B cell (primary cell): ENCODE measurements around the gene KLHL42. TPM values are rescaled to one million over a fixed set of nuclear protein-coding genes. Genes with fewer than 3 reads are reported as not detected.
A peak's percentile ranks its signal among the peaks of the same experiment; 100 is the strongest.

ENCODE experiments used
- ATAC-seq: fragments of 200-7000 bp; cut with Tn5 transposase; one replicate; pipeline ENCODE4 v1.10.0; 2021; ENCODE audit warnings: low read depth, mild to moderate bottlenecking, moderate number of reproducible peaks, moderate library complexity
- CTCF ChIA-PET: fragments of 350-600 bp; sonication (Branson Sonifier 250); formaldehyde crosslinking; loops from one replicate; lab custom pipeline; 2021; ENCODE audit warnings: antibody characterized with exemption, inconsistent platforms; lab: Charles Lee
- POLR2A ChIA-PET: fragments of 350-600 bp; sonication (Branson Sonifier 250); formaldehyde crosslinking; loops from one replicate; lab custom pipeline; 2021; ENCODE audit warnings: antibody characterized with exemption; lab: Charles Lee
- DNase-seq: peaks from one replicate; pipeline ENCODE4 v3.0.0; 2013
- H2AFZ ChIP-seq: 2 replicates; pipeline ENCODE4 v1.6.1; 2012; ENCODE audit warnings: mild to moderate bottlenecking, low read depth, low read length; ENCODE audit not compliant: insufficient read depth, poor library complexity, severe bottlenecking
- H3K27ac ChIP-seq, 2 donors: 1 replicate in 1 of 2; 2 replicates in 1 of 2; pipeline ENCODE4 v1.5.1; 2012 to 2013; ENCODE audit warnings: low read length in 2 of 2, mild to moderate bottlenecking in 2 of 2, moderate library complexity in 1 of 2
- H3K27me3 ChIP-seq, 4 experiments: fragments of 200-600 bp in 1 of 4; sonication (generic) in 1 of 4; replicated peaks in 1 of 4; 1 replicate in 2 of 4; 2 replicates in 2 of 4; pipeline versions ENCODE4 v1.6.1 to v1.7.0; 2013 to 2016; ENCODE audit warnings: low read length in 3 of 4, mild to moderate bottlenecking in 2 of 4, mixed read lengths in 1 of 4, moderate library complexity in 1 of 4; ENCODE audit not compliant: insufficient read depth in 4 of 4, control insufficient read depth in 3 of 4; ENCODE audit errors: control extremely low read depth in 1 of 4
- H3K36me3 ChIP-seq, 2 experiments: replicated peaks in 1 of 2; 1 replicate in 1 of 2; 2 replicates in 1 of 2; pipeline versions ENCODE4 v1.6.1 to v1.7.1; 2013; ENCODE audit warnings: low read length in 1 of 2; ENCODE audit not compliant: insufficient read depth in 2 of 2, control insufficient read depth in 1 of 2; ENCODE audit errors: control extremely low read depth in 1 of 2, extremely low read depth in 1 of 2
- H3K4me1 ChIP-seq, 2 donors: fragments of 200-600 bp in 1 of 2; sonication (generic) in 1 of 2; 1 replicate in 1 of 2; 2 replicates in 1 of 2; pipeline versions ENCODE4 v1.5.1 to v1.6.1; 2013 to 2017; ENCODE audit warnings: low read length in 2 of 2; ENCODE audit not compliant: control insufficient read depth in 2 of 2, insufficient read depth in 2 of 2
- H3K4me2 ChIP-seq: replicated peaks from 2 replicates; pipeline ENCODE3; 2012; ENCODE audit warnings: mild to moderate bottlenecking, low read depth, low read length; ENCODE audit not compliant: poor library complexity, severe bottlenecking
- H3K4me3 ChIP-seq, 5 experiments: fragments of 200-600 bp in 1 of 5; sonication (generic) in 1 of 5; 1 replicate in 3 of 5; 2 replicates in 2 of 5; pipeline versions ENCODE4 v1.5.1 to v1.7.0; 2011 to 2016; ENCODE audit warnings: low read length in 4 of 5, mild to moderate bottlenecking in 4 of 5, low read depth in 2 of 5, control low read depth in 1 of 5, moderate library complexity in 1 of 5; ENCODE audit not compliant: insufficient read depth in 1 of 5; ENCODE audit errors: control extremely low read depth in 1 of 5, extremely low read depth in 1 of 5
- H3K79me2 ChIP-seq: fragments of 200-600 bp; sonication (generic); one replicate; pipeline ENCODE4 v1.6.0; 2016; ENCODE audit warnings: low read length; ENCODE audit not compliant: control insufficient read depth, insufficient read depth
- H3K9ac ChIP-seq: fragments of 200-600 bp; sonication (generic); 2 replicates; pipeline ENCODE4 v1.6.1; 2017; ENCODE audit warnings: mild to moderate bottlenecking, low read length, moderate library complexity
- H3K9me3 ChIP-seq, 3 donors: one replicate each; pipeline versions ENCODE4 v1.6.1 to v1.7.1; 2013; ENCODE audit warnings: low read length in 2 of 3; ENCODE audit not compliant: control insufficient read depth in 2 of 3, insufficient read depth in 1 of 3; ENCODE audit errors: control extremely low read depth in 1 of 3
- H4K20me1 ChIP-seq: 2 replicates; pipeline ENCODE4 v1.6.0; 2012; ENCODE audit warnings: mild to moderate bottlenecking, low read length; ENCODE audit not compliant: insufficient read depth, control insufficient read depth, poor library complexity, severe bottlenecking
- H3K27ac Mint-ChIP-seq: one replicate; pipeline ENCODE4 v1.8.0; 2021; ENCODE audit warnings: mixed read lengths
- H3K27me3 Mint-ChIP-seq: one replicate; pipeline ENCODE4 v1.8.0; 2021; ENCODE audit warnings: mixed read lengths
- H3K4me1 Mint-ChIP-seq: one replicate; pipeline ENCODE4 v1.8.0; 2021; ENCODE audit warnings: mixed read lengths
- H3K4me3 Mint-ChIP-seq: one replicate; pipeline ENCODE4 v1.8.0; 2021; ENCODE audit warnings: mixed read lengths
- H3K9me3 Mint-ChIP-seq: one replicate; pipeline ENCODE4 v1.8.0; 2022; ENCODE audit warnings: mixed read lengths; ENCODE audit not compliant: insufficient read depth
- EZH2 ChIP-seq: IDR thresholded peaks from 2 replicates; pipeline ENCODE4 v1.6.1; 2012; ENCODE audit warnings: borderline replicate concordance, low read depth, mild to moderate bottlenecking, moderate library complexity, low read length; ENCODE audit not compliant: insufficient read depth, poor library complexity, severe bottlenecking
- WGBS: methylation state at CpG from one replicate; pipeline ENCODE4 v1.1.5; 2013; ENCODE audit warnings: missing lambda C conversion rate; ENCODE audit not compliant: insufficient coverage; 5-methylcytosine and 5-hydroxymethylcytosine counted together
- intact Hi-C: fragments of 100-400 bp; cut with micrococcal nuclease; formaldehyde crosslinking; loops from one replicate; pipeline ENCODE4 v1.10.0; 2022
- polyA minus RNA-seq: library from RNA; depleted of rRNA, polyadenylated mRNA; stranded (reverse); fragments of >200 nt; gene quantifications from 2 replicates; pipeline ENCODE4 v1.2.3, GENCODE V29; 2012
- polyA plus RNA-seq: library from polyadenylated mRNA; depleted of rRNA; stranded (reverse); fragments of >200 nt; gene quantifications from 2 replicates; pipeline ENCODE4 v1.2.3, GENCODE V29; 2012
- total RNA-seq, 2 donors: library from RNA; stranded (reverse); fragments of 120-200 nt in 1 of 2; gene quantifications; 1 replicate in 1 of 2; 2 replicates in 1 of 2; pipeline versions ENCODE4 v1.2.3 to v1.2.4, GENCODE V29; 2013 to 2022
- TF ChIP-seq, protein P1 (sequence below): fragments of 200-600 bp; IDR thresholded peaks from one replicate; pipeline ENCODE4 v1.8.0; 2022; ENCODE audit warnings: antibody characterized with exemption, mild to moderate bottlenecking

The KLHL42 gene, protein sequence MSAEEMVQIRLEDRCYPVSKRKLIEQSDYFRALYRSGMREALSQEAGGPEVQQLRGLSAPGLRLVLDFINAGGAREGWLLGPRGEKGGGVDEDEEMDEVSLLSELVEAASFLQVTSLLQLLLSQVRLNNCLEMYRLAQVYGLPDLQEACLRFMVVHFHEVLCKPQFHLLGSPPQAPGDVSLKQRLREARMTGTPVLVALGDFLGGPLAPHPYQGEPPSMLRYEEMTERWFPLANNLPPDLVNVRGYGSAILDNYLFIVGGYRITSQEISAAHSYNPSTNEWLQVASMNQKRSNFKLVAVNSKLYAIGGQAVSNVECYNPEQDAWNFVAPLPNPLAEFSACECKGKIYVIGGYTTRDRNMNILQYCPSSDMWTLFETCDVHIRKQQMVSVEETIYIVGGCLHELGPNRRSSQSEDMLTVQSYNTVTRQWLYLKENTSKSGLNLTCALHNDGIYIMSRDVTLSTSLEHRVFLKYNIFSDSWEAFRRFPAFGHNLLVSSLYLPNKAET
- total RNA-seq (20.5 and 21.9 TPM in 2 replicates), polyA plus RNA-seq (9.5 and 11.5 TPM in 2 replicates), polyA minus RNA-seq (21.0 and 21.5 TPM in 2 replicates)
- total RNA-seq (2013) = 14.3 TPM

DNA sequence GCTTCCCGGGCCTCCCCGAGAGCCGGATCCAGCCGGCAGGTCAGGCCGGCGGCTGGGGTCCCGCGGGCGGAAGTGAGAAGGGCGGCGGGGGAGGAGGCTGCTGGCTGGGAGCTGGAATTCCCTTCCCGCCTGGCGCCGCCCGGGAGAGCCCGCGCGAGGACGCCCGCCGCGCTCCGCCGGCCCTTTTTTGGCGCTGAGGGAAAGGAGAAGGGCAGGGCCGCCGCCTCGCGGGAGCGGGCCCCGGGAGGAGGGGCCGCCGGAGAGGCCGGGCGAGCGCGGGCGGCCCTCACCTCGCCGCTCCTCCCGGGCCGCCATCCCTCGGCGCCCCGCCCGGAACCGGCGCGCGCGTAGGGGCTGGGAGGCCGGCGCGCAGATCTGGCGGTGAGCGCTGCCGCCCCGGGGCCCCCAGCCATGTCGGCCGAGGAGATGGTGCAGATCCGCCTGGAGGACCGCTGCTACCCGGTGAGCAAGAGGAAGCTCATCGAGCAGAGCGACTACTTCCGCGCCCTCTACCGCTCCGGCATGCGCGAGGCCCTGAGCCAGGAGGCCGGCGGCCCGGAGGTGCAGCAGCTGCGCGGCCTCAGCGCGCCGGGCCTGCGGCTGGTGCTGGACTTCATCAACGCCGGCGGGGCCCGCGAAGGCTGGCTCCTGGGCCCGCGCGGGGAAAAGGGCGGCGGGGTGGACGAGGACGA lies at the start of gene KLHL42, which contains the start of gene MANSC4:
KLHL42 (plus strand) TSS at position 314 of the 692 bp plus-strand sequence; CDS start at position 412, 98 bp downstream.
MANSC4 (minus strand) TSS at position 317 of the 692 bp plus-strand sequence. CDS start 8,960 bp downstream, outside the sequence.
- Histone ChIP-seq H3K4me3 (peak within 1 kb of the TSS; percentile 39 to 81 (median 67)), H3K4me1 (peaks cover 11 to 15% of the 10 kb centered on the region in 2 donors), H3K79me2 (peaks cover 25% of the 10 kb centered on the region), H3K36me3 (no peaks in the 10 kb centered on the region), H2AFZ (peak within 1 kb of the TSS; percentile 95), H3K27ac (peak within 1 kb of the TSS in 1 of 2 donors; percentile 69), H3K9me3 (no peaks in the 10 kb centered on the region), H3K9ac (peak within 1 kb of the TSS; percentile 87), H3K4me2 (peak within 1 kb of the TSS; percentile 99), H3K27me3 (no peaks in the 10 kb centered on the region), H4K20me1 (no peaks in the 10 kb centered on the region)
- CTCF ChIA-PET = interaction anchor here (0.9 to 2.7 kb wide), 5 partner anchors 9 to 70 kb away, joined by 3 to 13 read pairs (median 3); partner anchors contain the start of gene MRPS35
- Mint-ChIP-seq H3K27ac (peak within 1 kb of the TSS; percentile 90), H3K4me3 (peak within 1 kb of the TSS; percentile 90), H3K9me3 (no peaks in the 10 kb centered on the region), H3K27me3 (no peaks in the 10 kb centered on the region), H3K4me1 (peaks cover 29% of the 10 kb centered on the region)
- under 1% methylated on average over 92 of the region's 92 CpGs for WGBS
- peak; percentile 86 for ATAC-seq
- DNase-seq = peak; percentile 83
- intact Hi-C loops = loop anchor here (1.0 to 10.0 kb wide), 3 partner anchors 41 to 255 kb away; partner anchors contain the start of genes MRPS35 and PPFIBP1
- TF ChIP-seq, protein P1, sequence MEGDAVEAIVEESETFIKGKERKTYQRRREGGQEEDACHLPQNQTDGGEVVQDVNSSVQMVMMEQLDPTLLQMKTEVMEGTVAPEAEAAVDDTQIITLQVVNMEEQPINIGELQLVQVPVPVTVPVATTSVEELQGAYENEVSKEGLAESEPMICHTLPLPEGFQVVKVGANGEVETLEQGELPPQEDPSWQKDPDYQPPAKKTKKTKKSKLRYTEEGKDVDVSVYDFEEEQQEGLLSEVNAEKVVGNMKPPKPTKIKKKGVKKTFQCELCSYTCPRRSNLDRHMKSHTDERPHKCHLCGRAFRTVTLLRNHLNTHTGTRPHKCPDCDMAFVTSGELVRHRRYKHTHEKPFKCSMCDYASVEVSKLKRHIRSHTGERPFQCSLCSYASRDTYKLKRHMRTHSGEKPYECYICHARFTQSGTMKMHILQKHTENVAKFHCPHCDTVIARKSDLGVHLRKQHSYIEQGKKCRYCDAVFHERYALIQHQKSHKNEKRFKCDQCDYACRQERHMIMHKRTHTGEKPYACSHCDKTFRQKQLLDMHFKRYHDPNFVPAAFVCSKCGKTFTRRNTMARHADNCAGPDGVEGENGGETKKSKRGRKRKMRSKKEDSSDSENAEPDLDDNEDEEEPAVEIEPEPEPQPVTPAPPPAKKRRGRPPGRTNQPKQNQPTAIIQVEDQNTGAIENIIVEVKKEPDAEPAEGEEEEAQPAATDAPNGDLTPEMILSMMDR = no peak
- TF ChIP-seq EZH2 = no peak
- POLR2A ChIA-PET = interaction anchor here (2.0 kb wide), 1 partner anchor 70 kb away, joined by 9 read pairs; the partner anchor contains the start of gene MRPS35
